HG03354 (cell line): Measurements from ENCODE around the gene CALR.

Experiments
- ATAC-seq: cut with Tn5 transposase; IDR thresholded peaks from one replicate; pipeline ENCODE4 v1.9.1; 2021; ENCODE audit warnings: mild to moderate bottlenecking; ENCODE audit not compliant: unreplicated experiment, poor library complexity, severe bottlenecking

CALR gene

DNA sequence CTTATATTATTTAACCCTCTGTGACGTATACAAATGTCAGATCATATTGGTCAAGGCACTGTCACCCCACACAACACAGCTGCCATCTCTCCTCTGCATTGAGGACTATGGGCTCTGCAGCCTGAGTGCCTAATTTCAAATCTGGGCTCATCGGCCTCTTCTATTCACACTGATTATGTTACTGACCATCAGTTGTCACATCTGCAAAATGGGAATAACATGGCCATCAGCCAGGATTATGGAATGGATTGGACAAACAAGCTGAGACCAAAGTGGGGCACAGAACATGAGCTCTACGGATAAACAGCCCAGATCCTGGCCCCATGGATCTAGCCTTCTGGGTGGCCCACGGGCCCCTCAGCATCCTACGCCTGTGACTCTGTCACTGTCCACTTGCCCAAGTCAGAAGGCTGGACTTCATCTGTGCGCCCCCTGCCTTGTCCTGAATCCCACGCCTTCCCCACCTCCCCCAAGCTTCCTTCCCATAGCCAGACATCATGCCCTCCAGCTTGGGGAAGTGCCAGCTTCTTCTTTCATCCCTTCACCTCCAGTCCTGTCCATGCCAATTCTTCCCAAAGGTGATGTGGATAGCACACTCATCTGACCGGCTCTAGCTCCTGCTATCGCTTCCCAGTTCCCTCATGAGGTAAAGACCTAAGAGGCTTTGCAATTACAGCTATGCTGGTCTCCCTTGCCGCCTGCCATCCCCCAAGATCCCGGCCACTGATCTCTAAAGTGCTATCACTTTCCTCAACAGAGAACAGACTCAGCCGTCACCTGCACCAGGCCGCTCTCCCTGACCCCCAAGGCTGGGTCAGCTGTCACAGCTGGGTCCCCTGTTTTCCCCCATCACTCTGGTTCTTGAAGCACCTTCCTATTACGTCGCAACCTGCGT, 5.8 kb upstream of the CALR start:
- ATAC-seq = no peak

DNA sequence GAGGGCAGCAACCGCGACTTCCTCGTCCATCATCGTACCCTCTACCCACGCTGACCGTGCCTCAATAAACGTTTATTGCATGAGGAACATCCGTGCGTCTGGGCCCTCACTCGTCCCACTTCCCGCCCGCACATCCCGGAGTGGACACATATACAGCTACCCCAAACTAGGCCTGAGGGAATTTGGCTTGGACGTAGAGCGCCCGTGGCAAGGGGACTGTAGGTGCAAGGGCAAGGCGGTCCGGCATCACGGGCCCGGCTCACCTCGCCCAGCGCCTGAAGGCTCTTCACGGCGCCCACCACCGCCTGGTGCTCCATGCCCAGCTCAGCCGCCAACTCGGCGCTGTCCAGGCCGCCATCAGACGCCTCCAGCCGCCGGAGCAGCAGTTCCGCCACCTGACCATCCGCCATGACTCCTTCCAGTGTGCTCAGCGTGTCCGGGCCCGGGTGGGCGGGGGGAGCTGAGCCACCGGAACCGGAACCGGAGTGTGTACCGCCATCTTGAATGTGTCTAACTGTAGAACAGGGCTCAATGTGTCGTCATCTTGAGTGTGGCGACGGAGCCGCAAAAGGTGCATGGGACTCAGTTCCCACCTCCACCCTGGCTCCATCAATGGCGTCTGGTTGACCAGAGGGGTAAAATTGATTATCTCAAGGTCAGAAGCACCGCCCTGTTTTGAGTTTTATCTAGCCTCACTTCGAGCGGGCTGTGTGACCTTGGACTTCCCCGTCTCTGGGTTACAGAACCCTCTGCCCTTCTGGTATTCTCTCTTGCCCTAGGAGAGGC, 4.9 kb upstream of the CALR start, which contains the start of gene FARSA:
FARSA (minus strand) TSS at position 425 of the 786 bp plus-strand sequence; CDS start at position 410, 15 bp downstream.
- ATAC-seq = peak; percentile 56

DNA sequence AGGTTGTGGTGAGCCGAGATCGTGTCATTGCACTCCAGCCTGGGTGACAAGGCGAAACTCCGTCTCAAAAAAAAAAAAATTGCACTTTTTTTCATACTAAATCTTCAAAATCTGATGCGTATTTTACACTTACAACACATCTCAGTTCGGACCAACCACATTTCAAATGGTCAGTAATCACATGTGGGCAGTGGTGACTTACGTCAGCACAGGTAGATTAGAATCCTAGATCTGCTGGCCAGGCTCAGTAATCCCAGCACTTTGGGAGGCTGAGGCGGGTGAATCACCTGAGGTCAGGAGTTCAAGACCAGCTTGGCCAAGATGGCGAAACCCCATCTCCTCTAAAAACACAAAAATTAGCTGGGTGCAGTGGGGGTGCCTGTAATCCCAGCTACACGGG, 3.3 kb upstream of the CALR start:
- no peak for ATAC-seq

DNA sequence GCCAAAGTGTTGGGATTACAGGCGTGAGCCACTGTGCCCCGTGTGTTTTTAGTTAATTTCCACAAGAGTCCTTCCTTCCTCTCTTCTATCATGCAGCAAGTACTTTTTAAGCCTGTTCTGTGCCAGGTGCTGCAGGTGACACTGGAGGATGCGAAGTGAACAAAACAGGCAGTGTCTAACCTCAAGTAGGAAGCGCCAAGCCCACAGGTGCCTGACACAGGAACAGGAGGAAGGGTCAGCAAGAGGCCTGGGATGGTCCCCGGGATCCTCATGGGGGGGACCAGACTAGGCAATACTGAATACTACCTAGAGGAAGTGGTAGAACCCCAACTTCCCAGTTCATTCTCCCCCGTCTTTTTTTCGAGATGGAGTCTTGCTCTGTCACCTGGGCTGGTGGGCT, 1.8 kb upstream of the CALR start:
- ATAC-seq = no peak

DNA sequence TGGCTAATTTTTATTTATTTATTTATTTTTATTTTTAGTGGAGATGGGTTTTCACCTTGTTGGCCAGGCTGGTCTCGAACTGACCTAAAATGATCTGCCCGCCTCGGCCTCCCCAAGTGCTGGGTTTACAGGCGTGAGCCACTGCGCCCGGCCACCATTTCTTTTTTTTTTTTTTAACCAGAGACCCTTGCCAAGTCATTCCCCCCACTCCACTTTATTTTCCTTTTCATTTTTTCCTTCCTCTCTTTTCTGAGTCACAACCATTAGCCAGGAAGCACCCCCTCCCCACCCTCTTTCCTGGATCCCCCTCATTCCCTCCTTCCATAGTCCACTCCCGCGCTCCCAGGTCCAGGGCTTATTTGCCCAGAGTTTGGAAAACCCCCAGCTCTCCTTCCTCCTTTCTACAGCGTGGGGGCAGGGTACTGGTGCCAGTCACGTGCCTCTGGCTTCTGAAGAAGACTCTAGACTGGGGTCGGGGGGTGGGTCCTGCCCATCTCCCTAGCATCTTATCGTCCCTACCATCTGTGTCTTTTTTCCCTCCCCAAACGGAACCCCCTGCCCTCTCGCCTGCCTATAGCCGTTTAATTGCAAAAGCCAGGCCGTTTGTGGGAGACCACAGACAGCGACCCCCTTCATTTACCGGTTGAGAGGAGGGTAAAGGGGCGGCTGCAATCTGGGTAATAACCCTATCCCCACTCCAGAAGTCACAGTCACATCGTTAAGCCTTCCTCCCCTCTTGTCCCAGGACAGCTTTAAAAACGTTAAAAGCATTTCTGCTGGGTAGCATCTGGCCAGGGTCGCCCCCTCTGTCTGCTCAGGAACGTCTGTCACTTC, 1.1 kb upstream of the CALR start:
- no peak for ATAC-seq

DNA sequence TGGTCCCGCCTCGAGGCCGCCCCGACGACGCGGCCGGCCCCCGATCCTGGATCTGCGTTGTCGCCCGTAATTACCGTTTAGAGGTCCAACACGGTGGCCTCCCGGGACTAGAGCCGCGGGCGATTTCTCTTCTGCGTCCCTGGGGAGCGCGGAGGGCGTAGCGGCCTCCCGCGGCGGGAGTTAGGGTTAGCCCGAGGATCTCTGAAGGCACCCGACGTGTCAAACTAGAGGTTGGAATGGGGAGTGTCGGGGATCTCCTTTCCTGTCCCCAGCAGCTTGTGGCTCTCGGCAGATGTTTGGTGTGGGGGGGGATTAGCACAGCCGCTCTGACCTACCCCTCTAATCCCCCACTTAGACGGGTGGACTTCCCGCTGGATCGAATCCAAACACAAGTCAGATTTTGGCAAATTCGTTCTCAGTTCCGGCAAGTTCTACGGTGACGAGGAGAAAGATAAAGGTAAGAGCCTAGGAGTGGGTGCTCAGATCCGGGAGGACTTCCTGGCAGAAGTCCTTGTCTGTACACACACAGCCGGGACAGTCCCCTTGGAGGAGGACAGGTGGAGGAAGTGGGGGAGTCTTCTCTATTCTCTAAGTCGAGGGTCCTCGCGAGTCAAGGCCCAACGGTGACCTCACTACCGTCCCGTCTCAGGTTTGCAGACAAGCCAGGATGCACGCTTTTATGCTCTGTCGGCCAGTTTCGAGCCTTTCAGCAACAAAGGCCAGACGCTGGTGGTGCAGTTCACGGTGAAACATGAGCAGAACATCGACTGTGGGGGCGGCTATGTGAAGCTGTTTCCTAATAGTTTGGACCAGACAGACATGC, 581 bp downstream of the CALR start:
- peak; percentile 9 for ATAC-seq

DNA sequence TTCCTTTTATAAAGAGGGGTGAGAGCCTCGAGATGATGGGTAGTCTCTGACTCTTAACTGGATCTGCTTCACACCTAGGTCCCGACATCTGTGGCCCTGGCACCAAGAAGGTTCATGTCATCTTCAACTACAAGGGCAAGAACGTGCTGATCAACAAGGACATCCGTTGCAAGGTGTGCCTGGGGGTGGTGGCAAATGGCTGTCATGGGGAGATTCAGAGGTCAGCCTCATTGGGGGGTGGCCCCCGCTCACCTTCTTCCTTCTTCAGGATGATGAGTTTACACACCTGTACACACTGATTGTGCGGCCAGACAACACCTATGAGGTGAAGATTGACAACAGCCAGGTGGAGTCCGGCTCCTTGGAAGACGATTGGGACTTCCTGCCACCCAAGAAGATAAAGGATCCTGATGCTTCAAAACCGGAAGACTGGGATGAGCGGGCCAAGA, 1.6 kb downstream of the CALR start:
- no peak for ATAC-seq

DNA sequence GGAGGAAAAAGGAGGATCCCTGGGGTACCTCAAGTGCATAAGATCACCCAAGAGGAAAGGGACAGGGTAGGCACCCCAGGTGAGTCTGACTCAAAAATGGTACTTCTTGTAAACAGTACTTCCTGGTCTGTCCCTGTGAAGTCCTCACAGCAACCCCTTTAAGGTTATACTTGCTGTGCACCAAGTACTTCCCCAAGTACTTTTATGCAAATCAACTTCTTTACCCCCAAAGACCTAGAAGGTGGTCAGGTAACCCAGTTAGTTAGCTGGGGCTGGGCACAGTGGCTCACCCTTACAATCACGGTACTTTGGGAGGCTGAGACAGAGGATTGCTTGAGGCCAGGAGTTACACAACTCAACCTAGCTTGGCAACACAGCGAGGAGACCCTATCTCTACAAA, 2.5 kb downstream of the CALR start:
- no peak for ATAC-seq

DNA sequence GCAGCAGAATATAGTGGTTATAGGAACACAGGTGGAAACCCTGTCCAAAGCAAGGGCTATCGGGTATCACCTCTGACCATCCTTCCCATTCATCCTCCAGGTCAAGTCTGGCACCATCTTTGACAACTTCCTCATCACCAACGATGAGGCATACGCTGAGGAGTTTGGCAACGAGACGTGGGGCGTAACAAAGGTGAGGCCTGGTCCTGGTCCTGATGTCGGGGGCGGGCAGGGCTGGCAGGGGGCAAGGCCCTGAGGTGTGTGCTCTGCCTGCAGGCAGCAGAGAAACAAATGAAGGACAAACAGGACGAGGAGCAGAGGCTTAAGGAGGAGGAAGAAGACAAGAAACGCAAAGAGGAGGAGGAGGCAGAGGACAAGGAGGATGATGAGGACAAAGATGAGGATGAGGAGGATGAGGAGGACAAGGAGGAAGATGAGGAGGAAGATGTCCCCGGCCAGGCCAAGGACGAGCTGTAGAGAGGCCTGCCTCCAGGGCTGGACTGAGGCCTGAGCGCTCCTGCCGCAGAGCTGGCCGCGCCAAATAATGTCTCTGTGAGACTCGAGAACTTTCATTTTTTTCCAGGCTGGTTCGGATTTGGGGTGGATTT, 5.1 kb downstream of the CALR start:
- no peak for ATAC-seq

DNA sequence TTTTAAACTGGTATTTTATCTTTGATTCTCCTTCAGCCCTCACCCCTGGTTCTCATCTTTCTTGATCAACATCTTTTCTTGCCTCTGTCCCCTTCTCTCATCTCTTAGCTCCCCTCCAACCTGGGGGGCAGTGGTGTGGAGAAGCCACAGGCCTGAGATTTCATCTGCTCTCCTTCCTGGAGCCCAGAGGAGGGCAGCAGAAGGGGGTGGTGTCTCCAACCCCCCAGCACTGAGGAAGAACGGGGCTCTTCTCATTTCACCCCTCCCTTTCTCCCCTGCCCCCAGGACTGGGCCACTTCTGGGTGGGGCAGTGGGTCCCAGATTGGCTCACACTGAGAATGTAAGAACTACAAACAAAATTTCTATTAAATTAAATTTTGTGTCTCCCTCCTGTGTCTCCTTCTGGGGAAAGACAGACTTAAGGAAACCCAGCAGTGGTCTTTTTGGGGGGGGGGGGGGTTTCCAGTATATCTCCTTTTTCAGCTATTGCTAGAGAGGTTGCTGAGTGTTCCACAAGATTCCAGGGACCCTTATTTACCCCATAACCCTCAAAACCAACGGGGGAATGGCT, 5.8 kb downstream of the CALR start:
- no peak for ATAC-seq

DNA sequence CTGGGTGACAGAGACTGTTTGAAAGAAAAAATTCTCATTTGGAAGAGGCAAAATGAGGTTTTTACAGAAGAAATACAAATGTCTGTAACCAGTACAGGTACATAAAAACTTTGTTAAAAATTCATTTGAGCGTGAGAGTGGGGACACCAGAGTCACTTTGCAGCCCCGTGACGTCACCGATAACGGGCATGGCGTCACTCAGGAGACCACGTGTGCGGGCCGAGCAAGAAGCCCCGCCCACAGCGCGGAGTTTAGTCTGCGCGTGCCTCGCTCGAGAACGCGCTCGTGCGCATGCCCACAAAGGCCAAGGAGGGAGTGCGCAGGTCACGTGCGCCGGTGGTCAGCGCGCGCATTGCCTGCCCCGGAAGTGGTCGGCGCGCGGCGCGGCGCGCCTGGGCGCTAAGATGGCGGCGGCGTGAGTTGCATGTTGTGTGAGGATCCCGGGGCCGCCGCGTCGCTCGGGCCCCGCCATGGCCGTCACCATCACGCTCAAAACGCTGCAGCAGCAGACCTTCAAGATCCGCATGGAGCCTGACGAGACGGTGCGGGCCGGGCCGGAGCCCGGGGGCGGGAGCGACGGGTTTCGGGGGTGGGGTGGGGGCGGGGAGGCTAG, 7.2 kb downstream of the CALR start, which contains the start of gene RAD23A:
RAD23A (plus strand) TSS at position 384 of the 613 bp plus-strand sequence; CDS start at position 471, 87 bp downstream.
- peak; percentile 79 for ATAC-seq

DNA sequence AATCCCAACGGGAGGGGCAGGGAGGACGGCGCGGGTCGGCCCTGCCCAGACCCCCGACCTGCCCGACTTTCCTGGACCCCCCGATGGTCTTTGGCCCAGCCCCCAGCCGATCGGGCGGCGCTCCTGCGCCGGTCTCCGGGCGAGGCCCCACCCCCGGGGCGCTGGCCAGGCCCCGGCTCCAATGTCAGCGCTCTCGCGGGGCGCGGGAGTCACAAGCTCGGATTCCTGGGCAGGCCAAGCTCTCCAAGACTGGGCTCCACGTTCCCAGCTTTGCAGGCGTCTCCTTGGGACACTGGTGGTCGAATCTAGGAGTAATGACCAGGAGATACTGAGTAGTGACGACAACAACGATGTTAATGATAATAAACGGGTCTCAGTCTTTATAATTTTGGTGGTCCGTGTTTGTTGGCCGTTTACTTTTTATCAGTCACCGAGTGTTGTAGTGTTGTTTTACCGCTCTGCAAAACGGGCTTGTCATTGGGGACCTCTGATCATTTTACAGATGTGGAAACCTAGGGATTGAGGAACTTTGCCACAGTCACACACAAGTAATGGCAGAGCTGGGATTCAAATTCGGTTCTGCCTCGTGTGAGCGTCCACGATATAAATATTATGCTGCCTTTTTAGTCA, 7.8 kb downstream of the CALR start:
- ATAC-seq = peak; percentile 44

DNA sequence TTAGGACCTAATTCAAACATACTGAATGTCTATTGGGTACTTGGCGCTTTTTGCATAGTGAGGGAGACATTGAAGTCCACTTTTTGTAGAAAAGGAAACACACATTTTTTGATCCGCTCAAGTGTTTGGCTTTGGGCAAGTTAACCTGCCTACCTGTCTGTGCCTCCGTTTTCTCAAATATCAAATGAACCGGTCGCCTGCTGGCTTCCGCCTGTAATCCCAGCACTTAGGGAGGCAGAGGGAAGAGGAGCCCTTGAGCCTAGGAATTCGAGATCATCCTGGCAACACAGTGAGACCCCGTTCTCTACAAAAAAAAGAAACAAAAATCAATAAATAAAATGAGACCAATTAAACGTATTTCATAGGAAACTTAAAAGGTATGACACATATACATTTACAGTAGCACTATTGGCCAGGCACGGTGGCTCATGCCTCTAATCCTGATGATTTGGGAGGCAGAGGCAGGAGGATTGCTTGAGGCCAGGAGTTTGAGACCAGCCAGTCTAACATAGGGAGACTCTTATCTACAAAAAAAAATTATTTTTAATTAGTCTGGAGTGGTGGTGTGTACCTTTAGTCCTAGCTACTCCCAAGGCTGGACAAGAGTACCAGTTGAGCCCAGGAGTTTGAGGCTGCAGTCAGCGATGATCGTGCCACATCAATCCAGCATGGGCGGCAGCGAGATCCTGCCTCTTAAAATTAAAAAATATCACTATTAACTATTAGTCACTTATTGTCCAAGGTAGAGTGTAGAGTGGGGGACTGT, 8.5 kb downstream of the CALR start:
- ATAC-seq = no peak

DNA sequence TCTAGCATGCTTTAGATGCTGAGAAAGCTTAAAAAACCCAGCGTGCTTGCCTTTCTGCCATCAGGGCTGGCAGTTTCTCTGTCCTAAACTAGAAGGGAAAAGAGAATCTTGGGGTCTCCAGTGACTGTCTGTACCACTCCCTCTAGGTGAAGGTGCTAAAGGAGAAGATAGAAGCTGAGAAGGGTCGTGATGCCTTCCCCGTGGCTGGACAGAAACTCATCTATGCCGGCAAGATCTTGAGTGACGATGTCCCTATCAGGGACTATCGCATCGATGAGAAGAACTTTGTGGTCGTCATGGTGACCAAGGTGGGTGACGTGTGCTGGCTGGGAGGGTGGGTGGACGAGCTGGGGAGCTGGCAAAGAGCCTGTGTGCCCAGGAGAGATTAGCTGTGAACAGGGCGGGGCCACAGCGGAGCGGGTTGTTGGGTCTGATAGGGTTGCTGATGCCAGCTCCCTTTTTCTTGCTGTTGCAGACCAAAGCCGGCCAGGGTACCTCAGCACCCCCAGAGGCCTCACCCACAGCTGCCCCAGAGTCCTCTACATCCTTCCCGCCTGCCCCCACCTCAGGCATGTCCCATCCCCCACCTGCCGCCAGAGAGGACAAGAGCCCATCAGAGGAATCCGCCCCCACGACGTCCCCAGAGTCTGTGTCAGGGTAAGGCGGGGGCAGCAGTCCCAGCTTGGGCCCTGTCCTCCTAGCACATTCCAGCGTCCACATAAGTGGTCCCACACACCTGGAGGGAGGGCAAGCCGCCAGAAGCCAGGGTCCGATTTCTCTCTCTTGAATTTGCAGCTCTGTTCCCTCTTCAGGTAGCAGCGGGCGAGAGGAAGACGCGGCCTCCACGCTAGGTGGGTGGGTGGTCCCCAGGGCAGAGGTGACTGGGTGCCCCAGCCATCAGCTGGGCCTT, 9.5 kb downstream of the CALR start:
- ATAC-seq = no peak

DNA sequence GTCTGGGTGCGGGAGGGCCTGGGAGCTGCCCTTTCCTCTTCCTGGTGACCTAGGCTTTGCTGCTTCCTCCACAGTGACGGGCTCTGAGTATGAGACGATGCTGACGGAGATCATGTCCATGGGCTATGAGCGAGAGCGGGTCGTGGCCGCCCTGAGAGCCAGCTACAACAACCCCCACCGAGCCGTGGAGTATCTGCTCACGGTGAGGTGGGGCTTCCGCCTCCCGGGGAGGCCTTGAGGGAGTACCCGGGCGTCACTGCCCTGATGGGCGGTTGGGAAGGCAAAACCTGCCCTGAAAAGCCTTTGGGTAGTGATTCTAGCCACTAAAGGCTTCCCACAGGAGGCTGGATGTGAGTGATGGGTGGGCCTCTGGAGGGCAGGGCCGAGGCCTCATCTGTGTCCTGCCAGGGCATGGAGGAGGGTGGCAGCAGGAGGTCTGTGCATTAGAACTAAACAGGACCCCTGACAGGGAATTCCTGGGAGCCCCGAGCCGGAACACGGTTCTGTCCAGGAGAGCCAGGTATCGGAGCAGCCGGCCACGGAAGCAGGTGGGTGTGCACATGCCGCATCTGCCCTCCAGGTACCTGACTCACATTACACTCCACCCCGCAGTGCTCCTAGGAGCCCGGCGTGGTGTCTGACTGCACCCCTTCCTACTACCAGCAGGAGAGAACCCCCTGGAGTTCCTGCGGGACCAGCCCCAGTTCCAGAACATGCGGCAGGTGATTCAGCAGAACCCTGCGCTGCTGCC, 10.4 kb downstream of the CALR start:
- ATAC-seq = no peak
